Measurements from ENCODE around the gene C11orf16.
A peak's percentile ranks its signal among the peaks of the same experiment; 100 is the strongest.

C11orf16 gene

GRCh38 chr11:8878771-8879170, 54.0 kb downstream of the C11orf16 start:
- no peak for DNase-seq

DNA sequence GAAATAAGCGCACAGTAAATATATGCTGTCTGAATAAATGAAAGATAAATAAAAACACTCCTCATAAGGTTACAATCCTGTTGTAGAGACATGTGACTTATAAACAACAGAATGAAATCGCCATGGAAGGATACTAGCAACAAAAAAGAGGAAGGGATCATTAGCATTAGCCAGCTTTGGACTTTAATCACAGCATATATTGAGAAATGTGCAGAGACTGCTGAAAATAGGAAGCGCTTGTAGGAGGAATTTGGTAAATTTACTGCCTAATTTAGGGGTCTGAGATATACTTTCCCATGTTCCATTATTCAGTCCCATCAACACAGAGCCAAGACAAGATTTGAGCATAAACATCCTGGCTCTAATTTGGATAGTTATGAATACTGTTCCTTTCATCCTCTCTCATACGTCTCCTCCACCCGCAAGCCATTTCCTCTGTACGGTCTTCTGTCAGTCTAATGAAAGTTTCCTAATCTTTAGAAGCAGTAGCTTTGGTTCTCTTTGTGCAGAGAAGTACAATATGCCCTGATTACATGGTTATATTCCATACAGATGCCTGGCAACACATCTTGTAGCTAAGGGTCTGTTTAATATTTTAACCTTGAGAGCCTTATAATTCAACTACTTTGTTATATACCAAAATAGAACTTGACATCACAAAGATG, 58.9 kb downstream of the C11orf16 start:
- no peak for DNase-seq

DNA sequence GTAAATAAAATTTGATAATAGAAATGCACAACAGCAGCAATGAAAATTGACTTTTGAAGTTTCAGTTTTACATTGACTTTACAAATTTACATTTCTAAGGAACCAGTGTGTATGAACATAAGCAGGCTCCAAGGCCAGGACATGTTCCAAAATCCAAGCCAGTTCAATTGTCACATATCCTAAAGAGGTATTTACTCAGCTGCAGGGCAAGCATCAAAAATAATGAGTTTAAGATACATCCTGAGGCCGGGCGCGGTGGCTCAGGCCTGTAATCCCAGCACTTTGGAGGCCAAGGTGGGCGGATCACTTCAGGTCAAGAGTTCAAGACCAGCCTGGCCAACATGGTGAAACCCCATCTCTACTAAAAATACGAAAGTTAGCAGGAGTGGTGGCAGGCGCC, 60.8 kb downstream of the C11orf16 start:
- no peak for DNase-seq

GRCh38 chr11:8871171-8871775, 61.5 kb downstream of the C11orf16 start:
- DNase-seq, result no peak

DNA sequence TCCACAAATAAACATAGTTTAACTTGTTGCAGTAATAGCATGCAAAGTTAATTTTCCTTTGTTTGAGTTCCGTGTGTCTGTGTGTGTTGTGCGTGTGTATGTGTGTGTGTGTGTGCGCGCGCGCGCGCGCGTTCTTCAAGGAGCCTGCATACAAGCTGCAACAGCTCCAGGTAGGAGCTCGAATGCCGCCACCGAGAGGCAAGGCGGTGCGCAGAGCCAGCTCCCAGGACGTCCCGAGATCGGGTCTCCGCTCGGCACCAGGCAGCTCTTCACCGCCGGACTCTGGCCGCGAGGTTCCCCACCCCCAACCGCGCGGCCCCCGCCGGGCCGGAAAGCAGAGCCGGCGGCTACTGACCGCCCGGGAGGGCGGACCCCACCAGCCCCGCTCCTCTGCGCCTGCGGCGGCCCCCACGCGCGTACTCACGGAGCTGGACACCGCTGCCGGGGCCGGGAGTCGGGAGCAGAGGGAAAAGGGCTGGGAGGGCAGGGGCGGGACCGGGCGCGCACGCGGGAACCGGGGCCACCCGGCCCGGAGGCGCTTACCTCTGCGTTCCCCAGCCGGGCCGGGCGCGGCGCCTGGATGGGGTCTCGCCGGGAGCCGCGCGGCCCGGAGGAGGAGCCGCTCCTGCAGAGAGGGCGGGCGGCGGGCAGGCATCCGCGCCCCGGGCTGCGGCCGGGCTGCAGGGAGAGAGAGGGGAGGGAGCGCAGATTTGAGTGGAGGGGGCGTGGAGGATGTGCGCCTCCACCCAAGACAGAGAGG, 62.2 kb downstream of the C11orf16 start:
- DNase-seq, result peak; percentile 10
